Fibroblast of lung (primary cell): ENCODE results near the gene KCNK10.

Experiments
- CTCF ChIP-seq, 2 donors: IDR thresholded peaks in 1 of 2; conservative IDR thresholded peaks in 1 of 2; 1 replicate in 1 of 2; 2 replicates in 1 of 2; pipeline ENCODE4 v1.5.1; 2011 to 2012; ENCODE audit warnings: low read length in 2 of 2, control low read depth in 1 of 2, inconsistent platforms in 1 of 2, low read depth in 1 of 2, mild to moderate bottlenecking in 1 of 2
- EZH2 ChIP-seq: IDR thresholded peaks from 2 replicates; pipeline ENCODE4 v1.5.1; 2012; ENCODE audit warnings: low read length, control low read depth, mild to moderate bottlenecking; ENCODE audit errors: missing control alignments

GRCh38 chr14:88198446-88198845 is 124.6 kb downstream of the KCNK10 start:
- TF ChIP-seq CTCF (conservative IDR thresholded peaks at IDR 0.05 in 1 of 2, IDR thresholded peaks at IDR 0.05 in 1 of 2; ENCODE audit: low read depth in 1 of 2, low read length in 2 of 2) (no peak), EZH2 (no peak)
